ENCODE measurements around the gene KL.

DNA sequence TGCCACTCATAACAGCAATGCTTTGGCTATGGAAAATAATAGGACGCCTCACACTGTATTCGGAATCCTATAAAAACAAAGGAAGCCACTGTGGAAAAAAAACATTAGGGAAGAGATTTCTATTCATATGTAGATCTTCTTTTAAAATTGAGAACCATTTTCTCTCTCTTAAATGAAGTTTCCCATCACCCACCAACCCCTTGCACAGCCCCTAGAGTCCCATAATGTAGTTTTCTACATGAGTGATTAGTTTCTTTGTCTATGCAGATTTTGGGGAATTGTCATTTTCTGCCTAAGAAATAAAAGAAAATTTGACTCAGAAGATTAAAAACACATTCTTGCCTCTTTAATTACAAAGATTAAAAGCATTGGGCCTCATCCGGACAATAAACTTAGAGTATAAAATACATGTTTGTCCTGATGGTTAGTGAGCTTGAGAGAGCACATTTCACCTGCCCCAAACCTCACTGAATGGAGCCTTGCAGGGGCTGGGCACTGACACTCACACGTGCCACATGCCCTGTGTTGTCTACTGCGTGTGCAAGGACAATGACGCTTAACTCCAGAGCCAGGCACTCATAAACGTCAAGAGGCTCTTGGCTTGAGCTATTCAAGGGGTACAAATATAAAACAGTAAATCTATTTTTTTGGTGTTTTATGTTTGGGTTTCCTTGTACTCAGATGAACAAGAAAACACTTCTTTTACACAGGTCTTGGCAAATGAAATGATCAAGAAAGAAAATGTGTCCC lies 40.0 kb upstream of the KL start:
- no peak for TF ChIP-seq CTCF (IDR thresholded peaks at IDR 0.05)
- TF ChIP-seq MAX (IDR thresholded peaks at IDR 0.05), result no peak
- no peak for TF ChIP-seq NR3C1 (IDR thresholded peaks at IDR 0.05)
- TF ChIP-seq BHLHE40 (IDR thresholded peaks at IDR 0.05; ENCODE audit: low read depth, low read length), result no peak
- no peak for TF ChIP-seq SREBF2 (IDR thresholded peaks at IDR 0.05)
- TF ChIP-seq TP53 (CRISPR knock-in tag; IDR thresholded peaks at IDR 0.05), result no peak
- no peak for TF ChIP-seq POLR2AphosphoS2 (conservative IDR thresholded peaks at IDR 0.05; ENCODE audit: low read length)
- no peak for TF ChIP-seq POLR2A (IDR thresholded peaks at IDR 0.05; ENCODE audit: low read length)
- no peak for TF ChIP-seq NFE2L2 (conservative IDR thresholded peaks at IDR 0.05; ENCODE audit: low read length)
- TF ChIP-seq ZFP36 (IDR thresholded peaks at IDR 0.05; ENCODE audit: borderline replicate concordance, partially characterized antibody), result no peak
- no peak for TF ChIP-seq HOXA7 (CRISPR knock-in tag; IDR thresholded peaks at IDR 0.05)
- no peak for TF ChIP-seq CEBPB (IDR thresholded peaks at IDR 0.05)

Measured in A549 (cell line).